Common myeloid progenitor, CD34-positive (primary cell): ENCODE results near the gene FRMD3.

Experiments
- CTCF ChIA-PET: fragments of 350-600 bp; sonication (Branson Sonifier 250); formaldehyde crosslinking; loops from one replicate; lab custom pipeline; 2021; ENCODE audit warnings: antibody characterized with exemption; lab: Charles Lee
- POLR2A ChIA-PET: fragments of 350-600 bp; sonication (Branson Sonifier 250); formaldehyde crosslinking; loops from one replicate; lab custom pipeline; 2021; ENCODE audit warnings: antibody characterized with exemption; lab: Charles Lee
- DNase-seq, 3 donors: peaks; one replicate each; pipeline versions ENCODE4 v3.0.0 to v3.0.0-alpha.2; 2013
- H3K27ac ChIP-seq, 2 experiments: 1 replicate in 1 of 2; 2 replicates in 1 of 2; pipeline ENCODE4 v1.7.0; 2013; ENCODE audit warnings: inconsistent platforms in 2 of 2, low read length in 2 of 2, mild to moderate bottlenecking in 2 of 2, low read depth in 1 of 2, moderate library complexity in 1 of 2; ENCODE audit not compliant: severe bottlenecking in 2 of 2, insufficient read depth in 1 of 2, poor library complexity in 1 of 2
- H3K27me3 ChIP-seq, 5 experiments: replicated peaks in 2 of 5; 1 replicate in 3 of 5; 2 replicates in 2 of 5; pipeline versions ENCODE4 v1.6.1 to v1.7.0; 2013; ENCODE audit warnings: low read length in 4 of 5, mild to moderate bottlenecking in 2 of 5, moderate library complexity in 2 of 5, inconsistent platforms in 1 of 5; ENCODE audit not compliant: insufficient read depth in 5 of 5, control insufficient read depth in 4 of 5
- H3K36me3 ChIP-seq, 4 experiments: 1 replicate in 2 of 4; 2 replicates in 2 of 4; pipeline versions ENCODE4 v1.6.1 to v1.7.0; 2013; ENCODE audit warnings: low read length in 3 of 4, control low read depth in 1 of 4, mild to moderate bottlenecking in 1 of 4; ENCODE audit not compliant: control insufficient read depth in 4 of 4, insufficient read depth in 4 of 4
- H3K4me1 ChIP-seq, 4 experiments: 1 replicate in 3 of 4; 2 replicates in 1 of 4; pipeline versions ENCODE4 v1.6.1 to v1.7.1; 2013; ENCODE audit warnings: low read length in 3 of 4, mild to moderate bottlenecking in 3 of 4, control low read depth in 1 of 4, inconsistent platforms in 1 of 4, moderate library complexity in 1 of 4; ENCODE audit not compliant: control insufficient read depth in 4 of 4, insufficient read depth in 4 of 4; ENCODE audit errors: control extremely low read depth in 1 of 4
- H3K4me3 ChIP-seq, 7 experiments: 1 replicate in 4 of 7; 2 replicates in 3 of 7; pipeline versions ENCODE4 v1.5.1 to v1.7.0; 2013; ENCODE audit warnings: mild to moderate bottlenecking in 7 of 7, low read length in 6 of 7, moderate library complexity in 6 of 7, inconsistent platforms in 2 of 7, low read depth in 2 of 7, control low read depth in 1 of 7; ENCODE audit not compliant: insufficient read depth in 4 of 7, control insufficient read depth in 1 of 7; ENCODE audit errors: extremely low read depth in 1 of 7
- H3K9me3 ChIP-seq, 5 experiments: 1 replicate in 4 of 5; 2 replicates in 1 of 5; pipeline versions ENCODE4 v1.6.1 to v1.7.1; 2013; ENCODE audit warnings: low read length in 4 of 5, mild to moderate bottlenecking in 2 of 5, inconsistent platforms in 1 of 5, low read depth in 1 of 5, moderate library complexity in 1 of 5; ENCODE audit not compliant: control insufficient read depth in 4 of 5, insufficient read depth in 2 of 5; ENCODE audit errors: control extremely low read depth in 1 of 5
- WGBS: methylation state at CpG from one replicate; pipeline ENCODE4 v1.1.5; 2013; ENCODE audit not compliant: insufficient coverage; 5-methylcytosine and 5-hydroxymethylcytosine counted together

The FRMD3 gene

GRCh38 chr9:83267741-83268140 lies 270.5 kb downstream of the FRMD3 start:
- CTCF ChIA-PET = no interaction called here
- 80% methylated on average over 3 of the region's 5 CpGs for WGBS

GRCh38 chr9:83266666-83267496 lies 271.3 kb downstream of the FRMD3 start:
- ChIA-PET CTCF (no interaction called here), POLR2A (no interaction called here)
- Histone ChIP-seq H3K9me3 (no peaks in the 10 kb centered on the region), H3K4me3 (no peak overlapping the region), H3K27ac (no peak overlapping the region), H3K27me3 (no peaks in the 10 kb centered on the region), H3K36me3 (no peaks in the 10 kb centered on the region), H3K4me1 (peaks cover 0 to 8% (median 2%) of the 10 kb centered on the region in 4 experiments)
- DNase-seq = peak in 1 of 3 donors; percentile 5
- 63% methylated on average over 8 of the region's 11 CpGs for WGBS

More at GRCh38 chr9:83267741-83268140, 270.5 kb downstream of the FRMD3 start:
- peaks cover 0 to 8% (median 2%) of the 10 kb centered on the region in 4 experiments for H3K4me1 ChIP-seq
- POLR2A ChIA-PET = no interaction called here
- H3K9me3 ChIP-seq = no peaks in the 10 kb centered on the region
- no peaks in the 10 kb centered on the region for H3K36me3 ChIP-seq
- no peak for DNase-seq
- no peak overlapping the region for H3K27ac ChIP-seq
- no peak overlapping the region for H3K4me3 ChIP-seq
- H3K27me3 ChIP-seq = no peaks in the 10 kb centered on the region

- no peaks in the 10 kb centered on the region for H3K36me3 ChIP-seq
- H3K27ac ChIP-seq = no peak overlapping the region
- WGBS = 0% methylated on average over 1 of the region's 2 CpGs
- no peak for DNase-seq
- no peak overlapping the region for H3K4me3 ChIP-seq
- no peaks in the 10 kb centered on the region for H3K9me3 ChIP-seq
- H3K27me3 ChIP-seq = no peaks in the 10 kb centered on the region
- POLR2A ChIA-PET = no interaction called here
- peaks cover 0 to 4% (median 0%) of the 10 kb centered on the region in 4 experiments for H3K4me1 ChIP-seq
- CTCF ChIA-PET = no interaction called here
Observed at GRCh38 chr9:83266331-83266665, 271.9 kb downstream of the FRMD3 start.

- Histone ChIP-seq H3K27me3 (no peaks in the 10 kb centered on the region), H3K27ac (no peak overlapping the region), H3K9me3 (no peaks in the 10 kb centered on the region), H3K4me3 (no peak overlapping the region), H3K36me3 (no peaks in the 10 kb centered on the region), H3K4me1 (peaks cover 0 to 4% (median 0%) of the 10 kb centered on the region in 4 experiments)
- no peak for DNase-seq
- WGBS = 100% methylated on average over 2 of the region's 2 CpGs
- CTCF ChIA-PET = no interaction called here
- POLR2A ChIA-PET = no interaction called here
Observed at GRCh38 chr9:83264315-83264714, 273.9 kb downstream of the FRMD3 start.

- POLR2A ChIA-PET = no interaction called here
- H3K36me3 ChIP-seq = no peaks in the 10 kb centered on the region
- 100% methylated on average over 1 of the region's 1 CpG for WGBS
Observed at GRCh38 chr9:83259558-83259957, 278.6 kb downstream of the FRMD3 start.

GRCh38 chr9:83257937-83258891 lies 280.0 kb downstream of the FRMD3 start:
- ChIA-PET CTCF (no interaction called here), POLR2A (no interaction called here)
- no peaks in the 10 kb centered on the region for H3K9me3 ChIP-seq
- DNase-seq = no peak
- H3K4me3 ChIP-seq = no peak overlapping the region
- H3K36me3 ChIP-seq = no peaks in the 10 kb centered on the region
- 95% methylated on average over 2 of the region's 5 CpGs for WGBS
- H3K27me3 ChIP-seq = no peaks in the 10 kb centered on the region
- H3K4me1 ChIP-seq = no peaks in the 10 kb centered on the region
- H3K27ac ChIP-seq = no peak overlapping the region

More at GRCh38 chr9:83259558-83259957, 278.6 kb downstream of the FRMD3 start:
- Histone ChIP-seq H3K27me3 (no peaks in the 10 kb centered on the region), H3K4me3 (no peak overlapping the region), H3K4me1 (no peaks in the 10 kb centered on the region), H3K9me3 (no peaks in the 10 kb centered on the region), H3K27ac (no peak overlapping the region)
- DNase-seq = no peak
- CTCF ChIA-PET = no interaction called here

GRCh38 chr9:83247732-83248131 lies 290.5 kb downstream of the FRMD3 start:
- WGBS = 97% methylated on average over 4 of the region's 4 CpGs
- no peaks in the 10 kb centered on the region for H3K27me3 ChIP-seq
- CTCF ChIA-PET = no interaction called here
- no peak overlapping the region for H3K4me3 ChIP-seq
- no peaks in the 10 kb centered on the region for H3K4me1 ChIP-seq
- POLR2A ChIA-PET = no interaction called here
- H3K9me3 ChIP-seq = peaks cover 0 to 18% (median 0%) of the 10 kb centered on the region in 5 experiments
- H3K27ac ChIP-seq = no peak overlapping the region
- no peaks in the 10 kb centered on the region for H3K36me3 ChIP-seq
- no peak for DNase-seq
